RWPE2 (cell line): Measurements from ENCODE around the gene CNPY1.

Experiments
- ATAC-seq: fragments of 200-7000 bp; cut with Tn5 transposase; 3 replicates; pipeline ENCODE4 v1.9.1; 2021; ENCODE audit warnings: low read depth
- DNase-seq: peaks from one replicate; pipeline ENCODE4 v3.0.0-alpha.2; 2020; ENCODE audit warnings: low spot score
- H3K27ac ChIP-seq: fragments of 450-650 bp; 2 replicates; pipeline ENCODE4 v1.5.1; 2017; ENCODE audit warnings: mild to moderate bottlenecking; ENCODE audit not compliant: poor library complexity, severe bottlenecking
- H3K27me3 ChIP-seq: fragments of 250-450 bp; sonication (Bioruptor Pico); 2 replicates; pipeline ENCODE4 v1.5.1; 2021; ENCODE audit warnings: mild to moderate bottlenecking, moderate library complexity; ENCODE audit not compliant: insufficient read depth, poor library complexity, severe bottlenecking
- H3K36me3 ChIP-seq: fragments of 250-450 bp; sonication (Bioruptor Pico); 2 replicates; pipeline ENCODE4 v1.5.1; 2020; ENCODE audit warnings: low read depth, mild to moderate bottlenecking, moderate library complexity
- H3K4me1 ChIP-seq: fragments of 250-450 bp; sonication (Bioruptor Pico); 2 replicates; pipeline ENCODE4 v1.5.1; 2021; ENCODE audit warnings: mild to moderate bottlenecking, moderate library complexity; ENCODE audit not compliant: insufficient read depth, poor library complexity, severe bottlenecking
- H3K4me3 ChIP-seq: fragments of 250-450 bp; sonication (Bioruptor Pico); 2 replicates; pipeline ENCODE4 v1.5.1; 2021; ENCODE audit warnings: mild to moderate bottlenecking, moderate library complexity; ENCODE audit not compliant: severe bottlenecking
- H3K9me3 ChIP-seq: fragments of 250-450 bp; sonication (Bioruptor Pico); 2 replicates; pipeline ENCODE4 v1.5.1; 2021; ENCODE audit warnings: mild to moderate bottlenecking, moderate library complexity; ENCODE audit not compliant: severe bottlenecking
- CTCF ChIP-seq: fragments of 450-650 bp; IDR thresholded peaks from one replicate; pipeline ENCODE4 v1.5.1; 2017; ENCODE audit warnings: mild to moderate bottlenecking, moderate library complexity; ENCODE audit not compliant: poor library complexity, severe bottlenecking

CNPY1 gene

GRCh38 chr7:155541986-155542675 lies 4.2 kb downstream of the CNPY1 start:
- Histone ChIP-seq H3K27ac (no peak overlapping the region), H3K4me1 (no peaks in the 10 kb centered on the region), H3K36me3 (no peaks in the 10 kb centered on the region), H3K4me3 (no peak overlapping the region), H3K27me3 (peaks cover 7% of the 10 kb centered on the region), H3K9me3 (no peaks in the 10 kb centered on the region)
- DNase-seq = no peak
- no peak for TF ChIP-seq CTCF
- ATAC-seq = no peak

- no peaks in the 10 kb centered on the region for H3K36me3 ChIP-seq
- peaks cover 14% of the 10 kb centered on the region for H3K27me3 ChIP-seq
- no peaks in the 10 kb centered on the region for H3K9me3 ChIP-seq
- H3K27ac ChIP-seq = no peak overlapping the region
- H3K4me1 ChIP-seq = no peaks in the 10 kb centered on the region
- TF ChIP-seq CTCF = no peak
- ATAC-seq = no peak
- no peak overlapping the region for H3K4me3 ChIP-seq
- no peak for DNase-seq
These were observed 5.8 kb downstream of the CNPY1 start for GRCh38 chr7:155540553-155540952.

- H3K4me3 ChIP-seq = no peak overlapping the region
- no peaks in the 10 kb centered on the region for H3K36me3 ChIP-seq
- ATAC-seq (no peak), DNase-seq (no peak)
- TF ChIP-seq CTCF = no peak
- H3K4me1 ChIP-seq = no peaks in the 10 kb centered on the region
- H3K27ac ChIP-seq = no peak overlapping the region
- peaks cover 32% of the 10 kb centered on the region for H3K27me3 ChIP-seq
- H3K9me3 ChIP-seq = no peaks in the 10 kb centered on the region
These were observed 8.1 kb downstream of the CNPY1 start for GRCh38 chr7:155538293-155538692.

- Histone ChIP-seq H3K27ac (no peak overlapping the region), H3K4me3 (no peak overlapping the region), H3K36me3 (no peaks in the 10 kb centered on the region), H3K4me1 (no peaks in the 10 kb centered on the region), H3K27me3 (peaks cover 51% of the 10 kb centered on the region), H3K9me3 (no peaks in the 10 kb centered on the region)
- DNase-seq (no peak), ATAC-seq (no peak)
- no peak for TF ChIP-seq CTCF
These were observed 9.9 kb downstream of the CNPY1 start for GRCh38 chr7:155536451-155536850.

GRCh38 chr7:155534691-155535090 lies 11.7 kb downstream of the CNPY1 start:
- H3K27ac ChIP-seq = no peak overlapping the region
- H3K9me3 ChIP-seq = no peaks in the 10 kb centered on the region
- DNase-seq (no peak), ATAC-seq (no peak)
- H3K27me3 ChIP-seq = peaks cover 63% of the 10 kb centered on the region
- H3K36me3 ChIP-seq = no peaks in the 10 kb centered on the region
- no peak for TF ChIP-seq CTCF
- H3K4me3 ChIP-seq = no peak overlapping the region
- H3K4me1 ChIP-seq = no peaks in the 10 kb centered on the region
